Measurements from ENCODE around the gene SYCE3.

Gene SYCE3

GRCh38 chr22:50516068-50516467, 46.7 kb downstream of the SYCE3 start:
- no peak for DNase-seq

GRCh38 chr22:50513175-50513574, 49.5 kb downstream of the SYCE3 start:
- DNase-seq, result no peak

- DNase-seq, result no peak
Measured at GRCh38 chr22:50508897-50509296, 53.8 kb downstream of the SYCE3 start.

GRCh38 chr22:50507991-50508884, 54.5 kb downstream of the SYCE3 start, which contains the start of gene NCAPH2:
Gene NCAPH2, plus strand, starts transcription at chr22:50508224. Its CDS starts 114 bp downstream, at chr22:50508338.
- DNase-seq, result peak; percentile 98

- DNase-seq, result peak; percentile 94
Measured at GRCh38 chr22:50507421-50507990, 55.2 kb downstream of the SYCE3 start, which contains the start of gene LMF2. Gene LMF2, minus strand, starts transcription at chr22:50507702. Its CDS starts 27 bp downstream, at chr22:50507675.

- DNase-seq, result no peak
Measured at GRCh38 chr22:50506611-50507420, 55.9 kb downstream of the SYCE3 start.

- no peak for DNase-seq
Measured at GRCh38 chr22:50505776-50506610, 56.7 kb downstream of the SYCE3 start.

GRCh38 chr22:50505276-50505775, 57.4 kb downstream of the SYCE3 start:
- no peak for DNase-seq

GRCh38 chr22:50504369-50505211, 58.1 kb downstream of the SYCE3 start:
- no peak for DNase-seq

- peak; percentile 38 for DNase-seq
Measured at GRCh38 chr22:50503475-50504145, 59.1 kb downstream of the SYCE3 start.

- DNase-seq, result no peak
Measured at GRCh38 chr22:50502628-50503474, 59.9 kb downstream of the SYCE3 start.

- DNase-seq, result no peak
Measured at GRCh38 chr22:50502096-50502495, 60.6 kb downstream of the SYCE3 start.
